ENCODE measurements around the gene DYRK1B.
A peak's percentile ranks its signal among the peaks of the same experiment; 100 is the strongest.

DYRK1B gene

DNA sequence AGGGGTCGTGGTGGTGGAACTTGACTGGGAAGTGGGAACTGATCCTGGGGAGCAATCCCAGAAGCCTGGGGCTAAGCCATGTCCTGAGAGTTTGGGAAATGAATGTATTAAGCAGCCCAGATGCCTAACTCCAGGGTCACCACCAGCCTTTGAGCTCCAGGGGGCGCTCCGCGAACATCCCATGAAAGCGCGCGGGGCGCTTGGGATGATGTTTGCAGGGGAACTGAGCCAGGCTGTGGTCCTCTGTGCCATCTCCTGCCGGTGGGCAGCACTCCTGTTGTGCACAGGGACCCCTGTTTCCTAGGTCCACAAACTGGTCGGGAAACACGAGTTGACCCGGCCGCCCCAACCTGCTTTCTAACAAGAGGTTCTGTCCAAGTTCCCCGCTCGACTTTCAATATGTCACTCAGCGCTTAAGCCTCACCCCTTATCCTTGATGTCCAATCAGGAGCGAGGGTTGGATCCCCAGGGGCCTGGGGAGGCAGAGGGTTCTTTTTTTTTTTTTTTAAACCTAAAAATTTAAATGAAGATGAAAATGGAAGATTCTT lies 40.9 kb downstream of the DYRK1B start (continued):
- TF ChIP-seq, protein P1, sequence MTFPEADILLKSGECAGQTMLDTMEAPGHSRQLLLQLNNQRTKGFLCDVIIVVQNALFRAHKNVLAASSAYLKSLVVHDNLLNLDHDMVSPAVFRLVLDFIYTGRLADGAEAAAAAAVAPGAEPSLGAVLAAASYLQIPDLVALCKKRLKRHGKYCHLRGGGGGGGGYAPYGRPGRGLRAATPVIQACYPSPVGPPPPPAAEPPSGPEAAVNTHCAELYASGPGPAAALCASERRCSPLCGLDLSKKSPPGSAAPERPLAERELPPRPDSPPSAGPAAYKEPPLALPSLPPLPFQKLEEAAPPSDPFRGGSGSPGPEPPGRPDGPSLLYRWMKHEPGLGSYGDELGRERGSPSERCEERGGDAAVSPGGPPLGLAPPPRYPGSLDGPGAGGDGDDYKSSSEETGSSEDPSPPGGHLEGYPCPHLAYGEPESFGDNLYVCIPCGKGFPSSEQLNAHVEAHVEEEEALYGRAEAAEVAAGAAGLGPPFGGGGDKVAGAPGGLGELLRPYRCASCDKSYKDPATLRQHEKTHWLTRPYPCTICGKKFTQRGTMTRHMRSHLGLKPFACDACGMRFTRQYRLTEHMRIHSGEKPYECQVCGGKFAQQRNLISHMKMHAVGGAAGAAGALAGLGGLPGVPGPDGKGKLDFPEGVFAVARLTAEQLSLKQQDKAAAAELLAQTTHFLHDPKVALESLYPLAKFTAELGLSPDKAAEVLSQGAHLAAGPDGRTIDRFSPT (tag by site-specific recombination; IDR thresholded peaks at IDR 0.05) = peak; percentile 70; the same call in 1 of the 2 replicates
- peak; percentile 68 for TF ChIP-seq ZNF629 (tag by site-specific recombination; IDR thresholded peaks at IDR 0.05)
- peak; percentile 4; the same call in 1 of the 2 replicates for TF ChIP-seq ZNF623 (tag by site-specific recombination; IDR thresholded peaks at IDR 0.05)
- TF ChIP-seq ZNF23 (tag by site-specific recombination; IDR thresholded peaks at IDR 0.05; ENCODE audit: borderline replicate concordance) = no peak
- peak; percentile 62 for TF ChIP-seq ZBTB21 (tag by site-specific recombination; IDR thresholded peaks at IDR 0.05)
- TF ChIP-seq MZF1 (tag by site-specific recombination; IDR thresholded peaks at IDR 0.05; ENCODE audit: borderline replicate concordance) = no peak
- TF ChIP-seq, protein P2, sequence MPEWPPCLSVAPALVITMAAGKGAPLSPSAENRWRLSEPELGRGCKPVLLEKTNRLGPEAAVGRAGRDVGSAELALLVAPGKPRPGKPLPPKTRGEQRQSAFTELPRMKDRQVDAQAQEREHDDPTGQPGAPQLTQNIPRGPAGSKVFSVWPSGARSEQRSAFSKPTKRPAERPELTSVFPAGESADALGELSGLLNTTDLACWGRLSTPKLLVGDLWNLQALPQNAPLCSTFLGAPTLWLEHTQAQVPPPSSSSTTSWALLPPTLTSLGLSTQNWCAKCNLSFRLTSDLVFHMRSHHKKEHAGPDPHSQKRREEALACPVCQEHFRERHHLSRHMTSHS (tag by site-specific recombination; IDR thresholded peaks at IDR 0.05) = no peak
- no peak for TF ChIP-seq ZNF670 (tag by site-specific recombination; IDR thresholded peaks at IDR 0.05; ENCODE audit: low read depth)
- no peak for TF ChIP-seq MYNN (tag by site-specific recombination; IDR thresholded peaks at IDR 0.05; ENCODE audit: borderline replicate concordance)
- no peak for TF ChIP-seq ZNF426 (tag by site-specific recombination; IDR thresholded peaks at IDR 0.05)
- TF ChIP-seq, protein P3, sequence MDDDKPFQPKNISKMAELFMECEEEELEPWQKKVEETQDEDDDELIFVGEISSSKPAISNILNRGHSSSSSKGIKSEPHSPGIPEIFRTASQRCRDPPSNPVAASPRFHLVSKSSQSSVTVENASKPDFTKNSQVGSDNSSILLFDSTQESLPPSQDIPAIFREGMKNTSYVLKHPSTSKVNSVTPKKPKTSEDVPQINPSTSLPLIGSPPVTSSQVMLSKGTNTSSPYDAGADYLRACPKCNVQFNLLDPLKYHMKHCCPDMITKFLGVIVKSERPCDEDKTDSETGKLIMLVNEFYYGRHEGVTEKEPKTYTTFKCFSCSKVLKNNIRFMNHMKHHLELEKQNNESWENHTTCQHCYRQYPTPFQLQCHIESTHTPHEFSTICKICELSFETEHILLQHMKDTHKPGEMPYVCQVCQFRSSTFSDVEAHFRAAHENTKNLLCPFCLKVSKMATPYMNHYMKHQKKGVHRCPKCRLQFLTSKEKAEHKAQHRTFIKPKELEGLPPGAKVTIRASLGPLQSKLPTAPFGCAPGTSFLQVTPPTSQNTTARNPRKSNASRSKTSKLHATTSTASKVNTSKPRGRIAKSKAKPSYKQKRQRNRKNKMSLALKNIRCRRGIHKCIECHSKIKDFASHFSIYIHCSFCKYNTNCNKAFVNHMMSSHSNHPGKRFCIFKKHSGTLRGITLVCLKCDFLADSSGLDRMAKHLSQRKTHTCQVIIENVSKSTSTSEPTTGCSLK (tag by site-specific recombination; IDR thresholded peaks at IDR 0.05) = no peak
- peak; percentile 64; the same call in 1 of the 2 replicates for TF ChIP-seq KLF8 (tag by site-specific recombination; IDR thresholded peaks at IDR 0.05)
- TF ChIP-seq, protein P4, sequence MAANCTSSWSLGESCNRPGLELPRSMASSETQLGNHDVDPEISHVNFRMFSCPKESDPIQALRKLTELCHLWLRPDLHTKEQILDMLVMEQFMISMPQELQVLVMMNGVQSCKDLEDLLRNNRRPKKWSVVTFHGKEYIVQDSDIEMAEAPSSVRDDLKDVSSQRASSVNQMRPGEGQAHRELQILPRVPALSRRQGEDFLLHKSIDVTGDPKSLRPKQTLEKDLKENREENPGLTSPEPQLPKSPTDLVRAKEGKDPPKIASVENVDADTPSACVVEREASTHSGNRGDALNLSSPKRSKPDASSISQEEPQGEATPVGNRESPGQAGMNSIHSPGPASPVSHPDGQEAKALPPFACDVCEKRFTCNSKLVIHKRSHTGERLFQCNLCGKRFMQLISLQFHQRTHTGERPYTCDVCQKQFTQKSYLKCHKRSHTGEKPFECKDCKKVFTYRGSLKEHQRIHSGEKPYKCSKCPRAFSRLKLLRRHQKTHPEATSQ (tag by site-specific recombination; IDR thresholded peaks at IDR 0.05) = no peak
- no peak for TF ChIP-seq ZNF658 (tag by site-specific recombination; IDR thresholded peaks at IDR 0.05)
- TF ChIP-seq, protein P5, sequence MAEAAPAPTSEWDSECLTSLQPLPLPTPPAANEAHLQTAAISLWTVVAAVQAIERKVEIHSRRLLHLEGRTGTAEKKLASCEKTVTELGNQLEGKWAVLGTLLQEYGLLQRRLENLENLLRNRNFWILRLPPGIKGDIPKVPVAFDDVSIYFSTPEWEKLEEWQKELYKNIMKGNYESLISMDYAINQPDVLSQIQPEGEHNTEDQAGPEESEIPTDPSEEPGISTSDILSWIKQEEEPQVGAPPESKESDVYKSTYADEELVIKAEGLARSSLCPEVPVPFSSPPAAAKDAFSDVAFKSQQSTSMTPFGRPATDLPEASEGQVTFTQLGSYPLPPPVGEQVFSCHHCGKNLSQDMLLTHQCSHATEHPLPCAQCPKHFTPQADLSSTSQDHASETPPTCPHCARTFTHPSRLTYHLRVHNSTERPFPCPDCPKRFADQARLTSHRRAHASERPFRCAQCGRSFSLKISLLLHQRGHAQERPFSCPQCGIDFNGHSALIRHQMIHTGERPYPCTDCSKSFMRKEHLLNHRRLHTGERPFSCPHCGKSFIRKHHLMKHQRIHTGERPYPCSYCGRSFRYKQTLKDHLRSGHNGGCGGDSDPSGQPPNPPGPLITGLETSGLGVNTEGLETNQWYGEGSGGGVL (tag by site-specific recombination; IDR thresholded peaks at IDR 0.05) = no peak
- TF ChIP-seq ZBTB20 (tag by site-specific recombination; IDR thresholded peaks at IDR 0.05) = no peak
- TF ChIP-seq, protein P6, sequence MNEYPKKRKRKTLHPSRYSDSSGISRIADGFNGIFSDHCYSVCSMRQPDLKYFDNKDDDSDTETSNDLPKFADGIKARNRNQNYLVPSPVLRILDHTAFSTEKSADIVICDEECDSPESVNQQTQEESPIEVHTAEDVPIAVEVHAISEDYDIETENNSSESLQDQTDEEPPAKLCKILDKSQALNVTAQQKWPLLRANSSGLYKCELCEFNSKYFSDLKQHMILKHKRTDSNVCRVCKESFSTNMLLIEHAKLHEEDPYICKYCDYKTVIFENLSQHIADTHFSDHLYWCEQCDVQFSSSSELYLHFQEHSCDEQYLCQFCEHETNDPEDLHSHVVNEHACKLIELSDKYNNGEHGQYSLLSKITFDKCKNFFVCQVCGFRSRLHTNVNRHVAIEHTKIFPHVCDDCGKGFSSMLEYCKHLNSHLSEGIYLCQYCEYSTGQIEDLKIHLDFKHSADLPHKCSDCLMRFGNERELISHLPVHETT (tag by site-specific recombination; IDR thresholded peaks at IDR 0.05) = no peak
- TF ChIP-seq ZNF549 (tag by site-specific recombination; IDR thresholded peaks at IDR 0.05) = no peak
- TF ChIP-seq ZNF132 (tag by site-specific recombination; IDR thresholded peaks at IDR 0.05; ENCODE audit: borderline replicate concordance) = no peak
- TF ChIP-seq, protein P7, sequence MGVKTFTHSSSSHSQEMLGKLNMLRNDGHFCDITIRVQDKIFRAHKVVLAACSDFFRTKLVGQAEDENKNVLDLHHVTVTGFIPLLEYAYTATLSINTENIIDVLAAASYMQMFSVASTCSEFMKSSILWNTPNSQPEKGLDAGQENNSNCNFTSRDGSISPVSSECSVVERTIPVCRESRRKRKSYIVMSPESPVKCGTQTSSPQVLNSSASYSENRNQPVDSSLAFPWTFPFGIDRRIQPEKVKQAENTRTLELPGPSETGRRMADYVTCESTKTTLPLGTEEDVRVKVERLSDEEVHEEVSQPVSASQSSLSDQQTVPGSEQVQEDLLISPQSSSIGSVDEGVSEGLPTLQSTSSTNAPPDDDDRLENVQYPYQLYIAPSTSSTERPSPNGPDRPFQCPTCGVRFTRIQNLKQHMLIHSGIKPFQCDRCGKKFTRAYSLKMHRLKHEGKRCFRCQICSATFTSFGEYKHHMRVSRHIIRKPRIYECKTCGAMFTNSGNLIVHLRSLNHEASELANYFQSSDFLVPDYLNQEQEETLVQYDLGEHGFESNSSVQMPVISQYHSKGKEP (tag by site-specific recombination; IDR thresholded peaks at IDR 0.05) = peak; percentile 7; the same call in 1 of the 2 replicates
- TF ChIP-seq ZNF777 (tag by site-specific recombination; IDR thresholded peaks at IDR 0.05; ENCODE audit: borderline replicate concordance) = no peak
- no peak for TF ChIP-seq ZNF133 (tag by site-specific recombination; IDR thresholded peaks at IDR 0.05)
- TF ChIP-seq, protein P8, sequence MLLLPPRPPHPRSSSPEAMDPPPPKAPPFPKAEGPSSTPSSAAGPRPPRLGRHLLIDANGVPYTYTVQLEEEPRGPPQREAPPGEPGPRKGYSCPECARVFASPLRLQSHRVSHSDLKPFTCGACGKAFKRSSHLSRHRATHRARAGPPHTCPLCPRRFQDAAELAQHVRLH (tag by site-specific recombination; IDR thresholded peaks at IDR 0.05) = 0 out of 2 replicates have a peak, but pooled peaks have one; percentile 39
- TF ChIP-seq MEIS1 (CRISPR knock-in tag; IDR thresholded peaks at IDR 0.05; ENCODE audit: borderline replicate concordance) = no peak
